Stomach (tissue), 4 donors: ENCODE measurements around the gene MSI2.

Experiments used
- EP300 ChIP-seq: sonication (generic); formaldehyde crosslinking; IDR thresholded peaks from one replicate; pipeline ENCODE4 v1.6.1; 2017; ENCODE audit warnings: antibody characterized with exemption
- POLR2A ChIP-seq, 4 donors: fragments of 450-650 bp; IDR thresholded peaks; one replicate each; pipeline ENCODE4 v1.6.1; 2016; ENCODE audit warnings: antibody characterized with exemption in 4 of 4, control low read depth in 2 of 4, mild to moderate bottlenecking in 1 of 4, moderate library complexity in 1 of 4
- POLR2AphosphoS5 ChIP-seq, 3 donors: sonication (generic); formaldehyde crosslinking; IDR thresholded peaks; one replicate each; pipeline ENCODE4 v1.6.1; 2016; ENCODE audit warnings: antibody characterized with exemption in 3 of 3
- TF ChIP-seq, protein P1 (sequence below), 7 experiments: fragments of 450-650 bp in 4 of 7; fragments of 200-600 bp in 3 of 7; sonication (generic) in 3 of 7; IDR thresholded peaks; one replicate each; pipeline ENCODE4 v1.5.1; 2016 to 2019; ENCODE audit warnings: antibody characterized with exemption in 7 of 7, control low read depth in 2 of 7, mild to moderate bottlenecking in 1 of 7

DNA sequence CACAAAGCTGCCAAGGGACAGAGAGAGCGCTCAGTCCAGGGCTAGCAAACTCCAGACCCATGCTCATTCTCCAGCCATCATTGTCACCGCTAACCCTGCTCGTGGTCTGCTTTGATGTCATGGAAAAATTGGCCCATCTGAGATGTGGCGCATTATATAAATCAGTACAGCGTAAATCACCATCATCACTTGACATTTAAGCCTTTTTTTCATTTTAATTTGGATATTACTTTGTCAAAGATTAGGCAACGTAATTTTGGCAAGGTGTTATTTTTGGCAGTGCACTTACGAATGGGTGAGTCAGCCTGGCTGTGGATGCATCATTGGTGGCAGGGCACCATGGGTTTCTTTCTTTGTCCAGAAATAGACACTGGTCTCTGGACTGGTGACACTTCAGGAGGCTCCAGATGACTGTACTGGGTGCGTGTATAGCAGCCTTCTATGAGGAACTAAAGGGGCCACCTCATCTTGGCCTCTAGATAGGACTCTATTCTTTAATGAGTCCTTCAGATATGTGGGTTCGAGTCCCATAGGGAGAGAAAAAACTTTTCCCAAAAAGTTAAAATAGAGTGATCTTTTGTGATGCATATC lies 166.3 kb downstream of the MSI2 start:
- TF ChIP-seq, protein P1, sequence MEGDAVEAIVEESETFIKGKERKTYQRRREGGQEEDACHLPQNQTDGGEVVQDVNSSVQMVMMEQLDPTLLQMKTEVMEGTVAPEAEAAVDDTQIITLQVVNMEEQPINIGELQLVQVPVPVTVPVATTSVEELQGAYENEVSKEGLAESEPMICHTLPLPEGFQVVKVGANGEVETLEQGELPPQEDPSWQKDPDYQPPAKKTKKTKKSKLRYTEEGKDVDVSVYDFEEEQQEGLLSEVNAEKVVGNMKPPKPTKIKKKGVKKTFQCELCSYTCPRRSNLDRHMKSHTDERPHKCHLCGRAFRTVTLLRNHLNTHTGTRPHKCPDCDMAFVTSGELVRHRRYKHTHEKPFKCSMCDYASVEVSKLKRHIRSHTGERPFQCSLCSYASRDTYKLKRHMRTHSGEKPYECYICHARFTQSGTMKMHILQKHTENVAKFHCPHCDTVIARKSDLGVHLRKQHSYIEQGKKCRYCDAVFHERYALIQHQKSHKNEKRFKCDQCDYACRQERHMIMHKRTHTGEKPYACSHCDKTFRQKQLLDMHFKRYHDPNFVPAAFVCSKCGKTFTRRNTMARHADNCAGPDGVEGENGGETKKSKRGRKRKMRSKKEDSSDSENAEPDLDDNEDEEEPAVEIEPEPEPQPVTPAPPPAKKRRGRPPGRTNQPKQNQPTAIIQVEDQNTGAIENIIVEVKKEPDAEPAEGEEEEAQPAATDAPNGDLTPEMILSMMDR (IDR thresholded peaks at IDR 0.05), result no peak
- TF ChIP-seq POLR2A (IDR thresholded peaks at IDR 0.05) (no peak), POLR2AphosphoS5 (IDR thresholded peaks at IDR 0.05) (no peak), EP300 (no peak)
